MM.1S (cell line): Measurements from ENCODE around the gene CPD.

Source experiments
- CTCF ChIP-seq: fragments of 300-600 bp; sonication (generic); IDR thresholded peaks from 2 replicates; pipeline ENCODE4 v1.5.1; 2016; ENCODE audit warnings: antibody characterized with exemption, low read length, mixed read lengths
- EZH2 ChIP-seq: fragments of 300-600 bp; sonication (generic); optimal IDR thresholded peaks from 2 replicates; pipeline ENCODE3; 2017; ENCODE audit warnings: low read depth, mild to moderate bottlenecking, antibody characterized with exemption, low read length, mixed read lengths
- EZH2phosphoT487 ChIP-seq: fragments of 300-600 bp; sonication (generic); IDR thresholded peaks from 2 replicates; pipeline ENCODE4 v1.6.1; 2018; ENCODE audit warnings: antibody characterized with exemption, low read length

- TF ChIP-seq EZH2 = no peak
- TF ChIP-seq CTCF = no peak
- TF ChIP-seq EZH2phosphoT487 = no peak
Measured at GRCh38 chr17:30343796-30344195, 34.9 kb upstream of the CPD start.
